SK-N-SH treated with all-trans-retinoic acid at 6 μM for 48 hours (cell line): ENCODE measurements around the gene AHCYL2.
"Not testable (repeated sequence)": the region's sequence is repeated elsewhere in the genome, so short reads cannot be mapped to it uniquely, and the experiment has no call there.

ENCODE experiments used
- ATAC-seq: fragments of 200-7000 bp; cut with Tn5 transposase; 3 replicates; pipeline ENCODE4 v1.9.1; 2020; ENCODE audit warnings: mild to moderate bottlenecking, moderate library complexity
- ARNTL ChIP-seq: fragments of 450-650 bp; formaldehyde crosslinking; IDR thresholded peaks from 2 replicates; pipeline ENCODE4 v1.5.0; 2020; ENCODE audit warnings: low read depth, mild to moderate bottlenecking, moderate library complexity, borderline replicate concordance
- BACH2 ChIP-seq: fragments of 250-450 bp; sonication (Bioruptor Pico); IDR thresholded peaks from 2 replicates; pipeline ENCODE4 v1.9.0; 2021; ENCODE audit warnings: mild to moderate bottlenecking, borderline replicate concordance
- CSDC2 ChIP-seq: fragments of 250-450 bp; sonication (Bioruptor Pico); IDR thresholded peaks from 2 replicates; pipeline ENCODE4 v1.5.0; 2020; ENCODE audit warnings: mild to moderate bottlenecking, moderate library complexity
- ESRRG ChIP-seq: fragments of 250-450 bp; sonication (Bioruptor Pico); IDR thresholded peaks from 2 replicates; pipeline ENCODE4 v1.6.1; 2021; ENCODE audit warnings: mild to moderate bottlenecking
- ISL1 ChIP-seq: fragments of 250-450 bp; sonication (Bioruptor Pico); IDR thresholded peaks from 2 replicates; pipeline ENCODE4 v2.1.2; 2022; ENCODE audit warnings: mild to moderate bottlenecking, moderate library complexity
- OSR1 ChIP-seq: fragments of 250-450 bp; sonication (Bioruptor Pico); IDR thresholded peaks from 2 replicates; pipeline ENCODE4 v1.8.0; 2022; ENCODE audit warnings: moderate library complexity, mild to moderate bottlenecking, inconsistent platforms
- PATZ1 ChIP-seq: fragments of 250-450 bp; sonication (Bioruptor Pico); IDR thresholded peaks from 2 replicates; pipeline ENCODE4 v1.8.0; 2020; ENCODE audit warnings: mild to moderate bottlenecking, moderate library complexity, borderline replicate concordance
- POU6F1 ChIP-seq: fragments of 250-450 bp; sonication (Bioruptor Pico); IDR thresholded peaks from 2 replicates; pipeline ENCODE4 v1.8.0; 2021; ENCODE audit warnings: low read depth, mild to moderate bottlenecking, moderate library complexity, borderline replicate concordance
- PPARA ChIP-seq: fragments of 250-450 bp; sonication (Bioruptor Pico); IDR thresholded peaks from 2 replicates; pipeline ENCODE4 v1.5.0; 2020; ENCODE audit warnings: mild to moderate bottlenecking, borderline replicate concordance
- SNAI2 ChIP-seq: fragments of 250-450 bp; sonication (Bioruptor Pico); IDR thresholded peaks from 2 replicates; pipeline ENCODE4 v1.5.0; 2020; ENCODE audit warnings: mild to moderate bottlenecking, moderate library complexity
- TCF4 ChIP-seq: fragments of 250-450 bp; sonication (Bioruptor Pico); IDR thresholded peaks from 2 replicates; pipeline ENCODE4 v1.8.0; 2021; ENCODE audit warnings: mild to moderate bottlenecking, moderate library complexity, borderline replicate concordance
- TOX ChIP-seq: fragments of 250-450 bp; sonication (Bioruptor Pico); IDR thresholded peaks from 2 replicates; pipeline ENCODE4 v1.8.0; 2021; ENCODE audit warnings: mild to moderate bottlenecking, moderate library complexity, borderline replicate concordance
- TSHZ2 ChIP-seq: fragments of 250-450 bp; sonication (Bioruptor Pico); IDR thresholded peaks from 2 replicates; pipeline ENCODE4 v1.5.0; 2020; ENCODE audit warnings: mild to moderate bottlenecking, moderate library complexity
- ZC3H10 ChIP-seq: fragments of 250-450 bp; sonication (Bioruptor Pico); IDR thresholded peaks from 2 replicates; pipeline ENCODE4 v1.5.1; 2021; ENCODE audit warnings: mild to moderate bottlenecking, moderate library complexity
- ZFP30 ChIP-seq: fragments of 450-650 bp; formaldehyde crosslinking; IDR thresholded peaks from 2 replicates; pipeline ENCODE4 v1.5.0; 2022; ENCODE audit warnings: mild to moderate bottlenecking, moderate library complexity
- ZNF565 ChIP-seq: fragments of 450-650 bp; formaldehyde crosslinking; conservative IDR thresholded peaks from 2 replicates; pipeline ENCODE4 v1.5.0; 2020; ENCODE audit warnings: low read depth, mild to moderate bottlenecking, moderate library complexity
- ZNF70 ChIP-seq: fragments of 450-650 bp; formaldehyde crosslinking; IDR thresholded peaks from 2 replicates; pipeline ENCODE4 v1.5.0; 2020; ENCODE audit warnings: mild to moderate bottlenecking, moderate library complexity
- TF ChIP-seq, protein P1 (sequence below): fragments of 250-450 bp; sonication (Bioruptor Pico); IDR thresholded peaks from 2 replicates; pipeline ENCODE4 v1.5.1; 2020; ENCODE audit warnings: low read depth, mild to moderate bottlenecking, moderate library complexity
- TF ChIP-seq, protein P2 (sequence below): fragments of 250-450 bp; sonication (Bioruptor Pico); IDR thresholded peaks from 2 replicates; pipeline ENCODE4 v1.5.1; 2021; ENCODE audit warnings: mild to moderate bottlenecking, moderate library complexity

AHCYL2 gene

DNA sequence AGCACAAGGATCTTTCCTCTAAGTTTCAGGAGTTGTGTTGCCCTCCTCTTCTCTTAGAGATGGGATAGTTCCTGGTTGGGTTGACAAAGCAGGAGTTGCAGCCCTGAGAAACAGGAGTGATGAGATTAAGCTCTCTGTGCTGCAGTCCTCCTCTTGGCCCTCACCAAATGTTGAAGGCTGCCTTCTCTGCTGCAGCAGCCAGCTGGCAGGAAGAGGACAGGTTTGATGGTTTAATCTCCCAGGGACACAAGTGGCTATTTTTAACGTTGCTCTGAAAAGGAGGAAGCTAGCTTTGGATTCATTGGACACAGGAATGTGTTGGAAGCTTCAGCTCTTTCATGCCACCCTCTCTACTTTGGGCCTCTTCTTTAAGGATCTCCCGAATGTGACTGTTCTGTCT lies 218.8 kb downstream of the AHCYL2 start:
- TF ChIP-seq PATZ1 (CRISPR knock-in tag) (no peak), ESRRG (CRISPR knock-in tag) (no peak), TCF4 (CRISPR knock-in tag) (no peak), PPARA (no peak), ZC3H10 (CRISPR knock-in tag) (no peak)
- no peak; the same call in 2 of the 3 replicates for ATAC-seq

DNA sequence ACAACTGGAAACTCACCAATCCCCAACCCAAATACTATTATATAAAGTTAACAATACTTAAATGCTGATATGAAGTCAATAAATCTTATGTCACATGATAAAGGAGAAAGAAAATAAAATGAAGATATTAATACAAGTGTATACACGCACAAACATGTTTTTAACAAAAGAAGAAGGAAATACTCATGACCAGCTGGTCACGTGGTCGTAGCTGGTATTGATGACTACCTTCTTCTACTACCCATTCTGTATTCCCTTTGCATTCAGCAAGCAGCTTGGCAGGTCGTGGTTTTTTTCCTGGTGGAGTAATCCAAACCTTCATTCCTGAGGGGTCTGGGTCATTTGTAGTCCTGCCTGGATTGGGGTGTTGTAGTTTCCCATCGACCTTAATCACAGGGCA lies 219.9 kb downstream of the AHCYL2 start:
- not testable (repeated sequence) for ATAC-seq

GRCh38 chr7:129446925-129447324 lies 222.1 kb downstream of the AHCYL2 start:
- ATAC-seq: not testable (repeated sequence)

DNA sequence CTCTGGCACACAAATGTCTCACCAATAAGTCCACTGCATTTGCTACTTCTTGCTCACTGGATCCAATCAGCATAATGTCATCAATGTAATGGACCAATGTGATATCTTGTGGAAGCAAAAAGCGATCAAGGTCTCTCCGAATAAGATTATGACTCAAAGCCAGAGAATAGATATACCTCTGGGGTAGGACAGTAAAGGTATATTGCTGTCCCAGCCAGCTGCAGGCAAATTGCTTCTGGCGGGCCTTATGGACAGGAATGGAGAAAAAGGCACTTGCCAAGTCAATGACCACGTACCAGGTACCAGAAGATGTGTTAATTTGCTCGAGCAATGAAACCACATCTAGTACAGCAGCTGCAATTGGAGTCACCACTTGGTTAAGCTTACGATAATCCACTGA lies 222.6 kb downstream of the AHCYL2 start:
- ATAC-seq: not testable (repeated sequence)

DNA sequence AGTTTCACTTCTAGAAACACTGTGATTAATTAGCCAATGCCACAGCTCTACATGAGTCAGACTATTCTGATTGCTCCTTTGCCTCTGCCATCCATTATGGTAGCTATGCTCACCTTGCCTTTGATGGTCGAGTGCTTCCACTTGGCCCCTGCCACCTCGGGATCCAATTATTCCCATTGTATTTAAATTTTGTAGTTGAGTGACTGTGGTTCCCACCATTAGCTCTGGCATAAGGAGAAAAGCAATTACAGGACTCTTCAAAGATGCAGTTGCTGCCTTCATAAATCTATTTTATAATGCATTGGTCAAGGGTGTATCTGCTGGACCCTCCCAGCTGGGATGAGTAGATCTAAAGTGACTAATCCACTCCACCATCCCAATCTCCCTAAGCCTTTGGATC lies 223.8 kb downstream of the AHCYL2 start:
- not testable (repeated sequence) for ATAC-seq

GRCh38 chr7:129450295-129450694 lies 225.5 kb downstream of the AHCYL2 start:
- ATAC-seq: no peak
- no peak for TF ChIP-seq ZFP30
- no peak for TF ChIP-seq TCF4 (CRISPR knock-in tag)
- TF ChIP-seq OSR1 (CRISPR knock-in tag): no peak
- TF ChIP-seq ZNF70 (CRISPR knock-in tag): no peak
- TF ChIP-seq POU6F1 (CRISPR knock-in tag): no peak
- no peak for TF ChIP-seq ARNTL
- TF ChIP-seq PPARA: no peak
- TF ChIP-seq TSHZ2 (CRISPR knock-in tag): no peak
- no peak for TF ChIP-seq TOX (CRISPR knock-in tag)
- TF ChIP-seq ISL1 (CRISPR knock-in tag): no peak
- TF ChIP-seq ZNF565 (CRISPR knock-in tag): no peak
- TF ChIP-seq BACH2: no peak
- TF ChIP-seq, protein P1, sequence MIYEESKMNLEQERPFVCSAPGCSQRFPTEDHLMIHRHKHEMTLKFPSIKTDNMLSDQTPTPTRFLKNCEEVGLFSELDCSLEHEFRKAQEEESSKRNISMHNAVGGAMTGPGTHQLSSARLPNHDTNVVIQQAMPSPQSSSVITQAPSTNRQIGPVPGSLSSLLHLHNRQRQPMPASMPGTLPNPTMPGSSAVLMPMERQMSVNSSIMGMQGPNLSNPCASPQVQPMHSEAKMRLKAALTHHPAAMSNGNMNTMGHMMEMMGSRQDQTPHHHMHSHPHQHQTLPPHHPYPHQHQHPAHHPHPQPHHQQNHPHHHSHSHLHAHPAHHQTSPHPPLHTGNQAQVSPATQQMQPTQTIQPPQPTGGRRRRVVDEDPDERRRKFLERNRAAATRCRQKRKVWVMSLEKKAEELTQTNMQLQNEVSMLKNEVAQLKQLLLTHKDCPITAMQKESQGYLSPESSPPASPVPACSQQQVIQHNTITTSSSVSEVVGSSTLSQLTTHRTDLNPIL (CRISPR knock-in tag): no peak
- no peak for TF ChIP-seq CSDC2 (CRISPR knock-in tag)
- TF ChIP-seq ESRRG (CRISPR knock-in tag): no peak
- TF ChIP-seq, protein P2, sequence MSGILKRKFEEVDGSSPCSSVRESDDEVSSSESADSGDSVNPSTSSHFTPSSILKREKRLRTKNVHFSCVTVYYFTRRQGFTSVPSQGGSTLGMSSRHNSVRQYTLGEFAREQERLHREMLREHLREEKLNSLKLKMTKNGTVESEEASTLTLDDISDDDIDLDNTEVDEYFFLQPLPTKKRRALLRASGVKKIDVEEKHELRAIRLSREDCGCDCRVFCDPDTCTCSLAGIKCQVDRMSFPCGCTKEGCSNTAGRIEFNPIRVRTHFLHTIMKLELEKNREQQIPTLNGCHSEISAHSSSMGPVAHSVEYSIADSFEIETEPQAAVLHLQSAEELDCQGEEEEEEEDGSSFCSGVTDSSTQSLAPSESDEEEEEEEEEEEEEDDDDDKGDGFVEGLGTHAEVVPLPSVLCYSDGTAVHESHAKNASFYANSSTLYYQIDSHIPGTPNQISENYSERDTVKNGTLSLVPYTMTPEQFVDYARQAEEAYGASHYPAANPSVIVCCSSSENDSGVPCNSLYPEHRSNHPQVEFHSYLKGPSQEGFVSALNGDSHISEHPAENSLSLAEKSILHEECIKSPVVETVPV: no peak
- no peak for TF ChIP-seq SNAI2 (CRISPR knock-in tag)
- TF ChIP-seq, all 23 proteins: peak for 0
